ENCODE measurements around the gene HTATIP2.
A peak's percentile ranks its signal among the peaks of the same experiment; 100 is the strongest.
"Not testable (repeated sequence)": the region's sequence is repeated elsewhere in the genome, so short reads cannot be mapped to it uniquely, and the experiment has no call there.

HTATIP2 gene

DNA sequence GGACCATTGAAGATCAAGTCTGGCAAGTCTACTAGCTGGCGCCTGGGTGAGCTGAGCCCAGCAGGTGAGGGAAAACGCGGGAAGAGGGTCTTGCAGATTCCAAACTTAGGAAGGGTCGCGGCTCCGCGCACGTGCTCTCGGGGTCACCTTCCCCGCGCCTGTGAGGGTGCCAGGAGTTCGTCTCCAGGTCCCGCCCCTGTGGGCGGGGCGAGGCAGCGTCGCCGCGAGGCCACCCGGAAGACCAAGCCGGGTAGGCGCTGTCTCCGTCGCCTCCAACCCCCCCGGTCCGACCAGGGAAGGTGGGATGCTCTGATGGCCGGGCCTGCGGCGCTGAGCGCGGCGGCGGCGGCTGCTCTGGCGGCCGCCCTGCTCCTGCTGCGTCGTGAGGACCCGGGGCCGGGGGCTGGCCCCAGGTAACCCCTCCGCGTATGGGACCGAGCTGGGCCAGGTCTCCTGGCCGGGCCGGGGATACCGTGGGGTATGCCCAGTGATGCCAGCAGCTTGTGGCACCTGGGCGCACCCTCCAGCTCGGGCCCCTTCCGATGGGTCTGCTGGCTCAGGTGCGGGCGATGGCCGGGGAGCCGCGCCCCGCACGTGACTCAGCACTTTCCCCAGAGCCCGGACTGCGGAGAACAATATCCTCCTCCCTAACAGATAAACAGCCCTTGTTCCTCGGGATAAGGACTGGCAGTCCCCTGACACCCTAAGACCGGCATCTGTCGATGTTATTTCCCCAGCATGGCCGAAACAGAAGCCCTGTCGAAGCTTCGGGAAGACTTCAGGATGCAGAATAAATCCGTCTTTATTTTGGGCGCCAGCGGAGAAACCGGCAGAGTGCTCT is at the start of gene HTATIP2:
Gene HTATIP2, plus strand, starts transcription at position 215 of the 841 bp plus-strand sequence. Its CDS starts 524 bp downstream, at position 739.
- DNase-seq = peak; percentile 63 to 89 (median 73)

DNA sequence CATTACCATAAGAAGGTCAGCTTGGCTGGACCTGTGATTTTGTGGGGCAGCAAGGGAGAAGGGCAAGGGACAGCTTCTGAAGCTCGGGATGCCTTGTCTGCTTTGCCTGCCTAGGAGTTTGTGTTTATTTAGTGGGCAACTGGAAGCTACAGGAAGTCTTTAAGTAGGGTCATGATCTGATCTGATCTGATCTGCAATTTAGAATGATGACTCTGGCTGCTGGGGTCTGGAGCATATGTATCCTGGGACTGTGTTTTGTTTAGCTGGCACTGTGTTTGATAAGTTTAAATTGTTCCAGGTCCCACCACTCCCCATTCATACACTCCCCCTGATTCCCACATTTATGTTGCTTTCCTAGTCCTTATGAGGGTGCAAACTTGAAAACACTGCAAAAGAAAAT is 47.7 kb upstream of the HTATIP2 start:
- no peak for DNase-seq

GRCh38 chr11:20321177-20321576 is 42.3 kb upstream of the HTATIP2 start:
- DNase-seq = no peak

- DNase-seq = no peak
Observed at GRCh38 chr11:20327377-20327935, 36.1 kb upstream of the HTATIP2 start.

DNA sequence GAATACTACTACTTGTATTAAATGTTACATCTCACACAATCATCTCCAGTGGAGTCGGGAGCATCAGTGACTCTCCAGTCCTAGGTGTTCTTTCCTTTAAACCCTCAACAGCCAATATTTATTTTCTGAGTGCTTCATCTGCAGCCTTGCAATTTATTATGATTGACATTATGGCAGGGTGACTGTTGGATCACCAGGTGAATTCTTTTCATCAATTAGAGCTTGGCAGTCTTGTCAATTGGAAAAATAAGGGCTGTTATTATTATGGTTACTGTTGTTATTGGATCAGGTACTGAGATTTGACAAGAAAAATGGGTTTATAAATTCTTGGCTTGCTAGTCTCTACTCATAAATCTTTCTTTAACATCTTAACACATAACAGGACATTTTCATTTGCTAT is 27.5 kb upstream of the HTATIP2 start:
- no peak for DNase-seq

GRCh38 chr11:20337526-20338154 is 25.9 kb upstream of the HTATIP2 start:
- DNase-seq = peak in 2 of 3 donors; percentile 12 to 15

DNA sequence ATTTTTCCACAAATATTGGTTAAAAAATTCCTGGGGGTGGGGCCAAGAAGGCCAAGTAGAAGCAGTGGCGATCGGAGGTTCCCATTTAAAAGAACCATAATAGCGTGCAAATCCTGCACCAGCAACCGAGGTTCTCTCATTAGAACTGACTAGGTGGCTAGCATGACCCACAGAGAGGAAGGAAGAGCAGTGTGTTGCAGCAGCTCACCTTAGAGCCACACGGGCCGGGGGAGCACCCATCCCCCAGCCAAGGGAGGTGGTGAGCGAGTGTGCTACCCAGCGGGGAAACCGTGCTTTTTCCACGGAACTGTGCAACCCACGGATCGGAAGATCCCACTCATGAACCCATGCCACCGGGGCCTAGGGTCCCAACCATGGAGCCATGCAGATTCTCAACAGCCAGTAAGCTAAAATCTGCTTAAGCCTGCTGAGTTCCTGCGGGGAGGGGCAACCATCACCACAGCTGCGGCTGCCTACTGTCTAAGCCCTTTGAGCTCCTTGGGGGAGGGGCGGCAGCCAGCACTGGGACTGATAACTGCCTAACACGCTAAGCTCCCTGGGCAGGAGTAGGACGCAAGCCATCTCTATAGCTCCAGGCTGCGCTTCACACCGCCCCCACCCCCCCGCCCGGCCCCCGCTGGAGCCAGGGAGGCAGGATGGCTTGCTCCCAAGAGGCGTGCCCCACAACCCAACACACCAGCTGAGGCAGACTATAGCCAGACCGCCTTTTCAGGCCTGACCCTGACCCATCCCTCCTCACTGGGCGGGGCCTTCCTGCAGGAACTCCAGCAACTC is 21.0 kb upstream of the HTATIP2 start:
- DNase-seq = no peak

- peak in 2 of 3 donors; percentile 18 to 34 for DNase-seq
Observed at GRCh38 chr11:20351136-20351535, 12.4 kb upstream of the HTATIP2 start.

DNA sequence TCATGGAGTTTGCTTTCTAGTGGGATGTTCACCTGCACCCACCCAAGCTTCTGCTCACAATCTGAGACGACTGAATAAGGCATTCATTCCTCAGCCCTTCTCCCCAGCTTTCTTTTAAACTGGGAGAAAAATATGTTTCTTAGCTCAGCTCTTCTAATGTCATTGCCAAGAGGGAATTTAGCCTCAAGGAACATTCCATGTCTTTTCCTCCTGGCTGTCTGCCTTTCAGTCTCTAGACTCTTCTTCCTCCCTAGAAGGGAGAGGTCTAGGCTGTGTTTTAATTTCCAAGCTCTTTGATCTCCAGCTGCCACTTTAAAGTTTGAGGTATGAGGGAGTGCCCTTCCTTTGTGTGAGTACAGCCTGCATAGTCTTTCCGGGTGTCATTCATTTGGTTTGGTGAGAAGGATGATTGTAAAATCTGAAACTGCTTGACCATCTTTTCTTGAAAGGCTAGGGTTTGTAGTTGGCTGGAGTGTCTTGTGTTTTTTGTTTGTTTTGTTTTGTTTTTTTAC is 11.7 kb upstream of the HTATIP2 start:
- DNase-seq = no peak

GRCh38 chr11:20353829-20354434 is 9.6 kb upstream of the HTATIP2 start:
- DNase-seq = peak; percentile 62 to 76 (median 72)

GRCh38 chr11:20355221-20356219 is 8.0 kb upstream of the HTATIP2 start:
- peak; percentile 54 to 65 (median 57) for DNase-seq

DNA sequence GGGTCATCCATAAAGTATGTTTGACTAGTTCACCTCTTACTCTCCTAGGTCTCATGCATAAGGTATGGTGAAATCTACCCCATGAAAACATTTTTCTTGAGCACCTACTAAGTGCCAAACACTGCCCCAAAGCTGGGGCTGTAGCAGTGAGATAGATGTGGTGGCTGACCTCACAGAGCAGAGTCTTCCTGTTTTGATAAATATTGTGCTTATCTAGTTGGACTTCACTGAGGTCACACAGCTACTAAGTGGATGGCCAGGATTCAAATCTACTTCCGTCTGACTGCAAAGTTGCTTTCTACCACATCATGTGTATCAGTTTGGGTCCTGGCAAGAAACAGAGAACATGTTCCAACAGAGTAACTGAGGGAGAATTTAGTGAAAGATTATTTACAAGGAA is 6.4 kb upstream of the HTATIP2 start:
- no peak for DNase-seq

GRCh38 chr11:20360650-20361049 is 2.9 kb upstream of the HTATIP2 start:
- peak; percentile 69 to 81 (median 73) for DNase-seq

DNA sequence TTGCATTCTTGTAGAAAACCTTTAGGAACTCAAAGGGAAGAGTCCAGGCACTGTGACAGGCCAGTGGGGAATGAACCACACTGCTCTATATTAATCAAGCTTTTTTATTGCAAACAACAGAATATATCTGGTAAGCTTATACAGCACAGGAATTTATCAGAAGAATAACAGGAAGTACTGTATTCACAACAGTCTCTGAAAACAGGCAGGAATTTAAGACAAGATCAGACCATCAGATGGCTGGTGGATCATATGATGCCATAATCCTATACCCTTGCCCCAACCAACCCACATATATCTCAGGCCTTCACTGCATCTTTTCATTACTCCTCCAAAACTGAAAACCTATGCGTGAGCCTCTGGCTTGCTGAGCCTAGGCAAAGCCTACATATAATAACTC is 1.0 kb upstream of the HTATIP2 start:
- no peak for DNase-seq

DNA sequence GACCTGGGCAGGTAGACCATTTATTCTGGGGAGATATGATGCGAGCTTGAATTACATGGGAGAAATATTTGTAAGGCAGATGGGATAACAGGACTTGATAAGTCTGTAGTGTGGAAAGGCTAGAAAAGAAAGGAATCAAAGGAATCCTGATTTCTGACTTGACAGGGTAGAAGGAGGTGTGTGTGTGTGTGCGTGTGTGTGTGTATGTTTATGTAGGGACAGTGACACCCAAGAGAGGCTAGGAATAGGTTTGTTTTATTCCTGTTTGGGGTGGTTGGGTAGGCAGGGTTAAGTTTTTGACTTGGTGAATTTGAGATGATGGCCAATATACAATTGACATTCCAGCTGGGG is 390 bp upstream of the HTATIP2 start:
- DNase-seq = no peak

DNA sequence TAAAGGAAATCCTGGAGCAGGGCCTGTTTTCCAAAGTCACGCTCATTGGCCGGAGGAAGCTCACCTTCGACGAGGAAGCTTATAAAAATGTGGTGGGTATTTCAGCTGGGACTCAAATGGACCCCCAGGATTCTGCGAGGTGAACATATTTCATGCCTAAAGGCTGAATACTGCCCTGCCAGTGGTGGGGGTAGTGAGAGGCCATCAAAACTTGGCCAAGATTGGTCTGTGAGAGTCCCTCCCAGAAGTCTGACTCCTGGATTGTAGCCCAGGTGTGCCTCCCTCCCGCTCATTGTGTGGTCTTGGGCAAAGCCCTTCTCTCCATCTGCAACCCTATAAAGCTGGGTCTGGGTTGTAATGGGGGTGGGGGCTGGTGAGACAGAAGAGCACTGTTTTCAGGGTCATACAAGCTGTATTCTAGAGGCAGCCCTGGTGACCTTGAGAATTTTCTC is 853 bp downstream of the HTATIP2 start:
- DNase-seq = no peak

- DNase-seq = not testable (repeated sequence)
Observed at GRCh38 chr11:20365465-20365864, 2.0 kb downstream of the HTATIP2 start.

DNA sequence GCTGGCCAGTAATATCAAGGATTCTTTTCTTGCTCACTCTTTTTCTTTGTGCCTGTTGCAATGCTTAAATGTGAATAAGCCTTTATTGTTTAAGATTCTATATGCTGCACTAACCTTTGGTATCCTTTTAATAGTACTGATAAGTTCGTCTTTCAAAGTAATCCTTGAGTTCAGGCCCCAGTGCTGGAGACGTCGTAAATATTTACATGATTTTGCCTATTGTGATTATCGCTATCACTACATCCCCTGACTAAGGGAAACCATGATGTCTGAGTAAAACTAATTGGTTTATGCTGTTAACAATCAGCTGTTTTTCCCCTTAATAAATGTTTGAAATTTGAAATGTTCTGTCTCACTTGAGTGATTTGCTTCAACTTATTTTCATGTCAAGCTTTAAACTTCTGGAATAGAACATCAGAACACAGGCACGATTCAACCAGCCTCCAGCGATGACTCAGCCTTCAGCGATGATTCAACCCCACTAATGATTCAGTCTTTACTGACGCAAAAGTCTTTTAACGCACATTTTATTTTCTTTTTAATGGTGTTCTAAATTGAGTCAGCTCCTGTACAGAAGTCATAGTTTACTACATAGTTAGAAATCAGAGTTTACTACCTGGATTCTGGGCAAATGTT is 3.9 kb downstream of the HTATIP2 start:
- DNase-seq = peak; percentile 79 to 93 (median 91)

DNA sequence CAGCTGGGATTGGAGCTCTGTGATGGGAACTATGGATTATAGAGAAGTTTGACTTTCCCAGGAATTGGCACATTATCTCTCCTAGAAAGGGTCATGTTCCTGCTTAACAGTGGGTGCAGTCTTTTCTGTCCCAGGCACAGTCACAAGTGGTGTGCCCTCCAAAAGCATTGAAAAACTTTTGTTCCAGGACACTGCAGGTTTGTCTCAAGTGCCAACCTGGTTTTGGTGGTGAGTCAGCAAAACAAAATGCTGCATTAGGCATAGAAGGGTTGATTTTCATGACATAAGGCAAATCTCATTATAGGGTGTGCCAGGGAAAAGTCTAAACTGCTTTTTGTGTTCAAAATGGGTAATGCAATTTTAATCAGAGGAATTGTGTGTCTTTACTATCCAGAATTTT is 4.9 kb downstream of the HTATIP2 start:
- DNase-seq = no peak

- no peak for DNase-seq
Observed at GRCh38 chr11:20369826-20370225, 6.3 kb downstream of the HTATIP2 start.

Data from suppressor macrophage treated with lipopolysaccharide for 1 hour (primary cell).